Esophagus muscularis mucosa (tissue), 3 donors: ENCODE measurements around the gene CEACAM21.

Source experiments
- CTCF ChIP-seq, 3 experiments: fragments of 200-600 bp in 2 of 3; fragments of 450-650 bp in 1 of 3; sonication (generic) in 2 of 3; IDR thresholded peaks; one replicate each; pipeline ENCODE4 v1.5.1; 2017 to 2019; ENCODE audit warnings: antibody characterized with exemption in 3 of 3, mild to moderate bottlenecking in 2 of 3, moderate library complexity in 1 of 3
- POLR2A ChIP-seq: fragments of 450-650 bp; IDR thresholded peaks from one replicate; pipeline ENCODE4 v1.6.1; 2017; ENCODE audit warnings: antibody characterized with exemption, moderate library complexity, mild to moderate bottlenecking, low read depth
- POLR2AphosphoS5 ChIP-seq, 2 donors: sonication (generic); formaldehyde crosslinking; IDR thresholded peaks; one replicate each; pipeline ENCODE4 v1.6.1; 2017; ENCODE audit warnings: antibody characterized with exemption in 2 of 2

GRCh38 chr19:41577144-41577830 is 1.3 kb downstream of the CEACAM21 start:
- TF ChIP-seq CTCF (IDR thresholded peaks at IDR 0.05) = no peak
- no peak for TF ChIP-seq POLR2AphosphoS5 (IDR thresholded peaks at IDR 0.05)
- no peak for TF ChIP-seq POLR2A
